Left ventricle myocardium superior (tissue), 1 donor: ENCODE results near the gene SPATS2. TPM values are rescaled to one million over a fixed set of nuclear protein-coding genes. Genes with fewer than 3 reads are reported as not detected.

Experiments
- ATAC-seq: fragments of 200-7000 bp; cut with Tn5 transposase; one replicate; pipeline ENCODE4 v1.9.1; 2020; ENCODE audit warnings: mild to moderate bottlenecking, moderate library complexity
- DNase-seq: peaks from one replicate; pipeline ENCODE4 v3.0.0-alpha.2; 2020
- intact Hi-C: fragments of 100-400 bp; cut with micrococcal nuclease; formaldehyde crosslinking; loops from one replicate; pipeline ENCODE4 v1.11.0; 2022
- total RNA-seq: library from RNA; stranded (reverse); fragmentation: NEBNext Ultra II Directional; extraction: Animal tissue kit (Norgen Biotek cat#: 25700); gene quantifications from one replicate; pipeline ENCODE4 v1.2.1, GENCODE V29; 2021
- donor health status: DM: no; HTN: yes; CAD: no; lungs with severe emphysema.

SPATS2 gene
- total RNA-seq, 1 donor from 2014 or later = 5.7 TPM

DNA sequence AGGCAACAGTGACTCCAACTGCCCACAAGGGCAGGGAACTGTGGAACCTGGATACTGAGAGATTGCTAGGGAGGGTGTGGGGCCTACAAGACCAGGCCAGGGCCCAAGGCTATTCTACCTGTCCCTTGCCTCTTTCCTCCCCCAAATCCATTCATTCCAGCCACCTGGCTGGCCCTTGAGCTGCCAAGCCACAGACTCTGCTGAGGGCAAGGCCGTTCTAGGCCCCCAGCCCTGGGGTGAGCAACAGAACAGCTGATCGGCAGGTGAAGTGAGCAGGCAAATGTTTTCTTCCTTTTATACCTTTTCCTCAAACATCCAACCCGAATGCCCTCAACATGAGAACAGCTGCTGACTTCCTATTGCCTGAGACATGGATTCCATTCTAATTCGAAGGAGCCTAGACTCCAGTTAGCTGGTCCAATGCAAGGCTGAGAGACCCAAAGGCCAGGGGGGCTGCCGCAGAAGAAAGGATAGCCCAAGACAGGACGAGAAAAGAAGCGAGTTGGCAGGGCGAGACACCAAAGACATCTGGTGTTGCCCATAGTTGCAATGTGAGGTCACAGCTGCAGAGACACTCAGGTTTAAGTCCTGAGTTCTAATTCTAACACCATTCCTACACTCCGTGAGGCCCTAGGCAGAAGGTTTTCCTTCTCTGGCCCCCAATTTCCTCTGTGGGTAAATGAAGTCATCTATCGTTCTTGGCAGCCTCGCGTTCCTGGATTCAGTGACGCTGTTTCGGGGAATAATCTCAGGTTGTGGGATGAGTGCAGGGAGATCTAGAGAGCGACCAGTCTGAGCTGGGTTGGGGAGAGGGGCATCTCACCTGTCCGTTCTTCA is 31.9 kb upstream of the SPATS2 start:
- DNase-seq (no peak), ATAC-seq (no peak)
- intact Hi-C loops = no loop called here

DNA sequence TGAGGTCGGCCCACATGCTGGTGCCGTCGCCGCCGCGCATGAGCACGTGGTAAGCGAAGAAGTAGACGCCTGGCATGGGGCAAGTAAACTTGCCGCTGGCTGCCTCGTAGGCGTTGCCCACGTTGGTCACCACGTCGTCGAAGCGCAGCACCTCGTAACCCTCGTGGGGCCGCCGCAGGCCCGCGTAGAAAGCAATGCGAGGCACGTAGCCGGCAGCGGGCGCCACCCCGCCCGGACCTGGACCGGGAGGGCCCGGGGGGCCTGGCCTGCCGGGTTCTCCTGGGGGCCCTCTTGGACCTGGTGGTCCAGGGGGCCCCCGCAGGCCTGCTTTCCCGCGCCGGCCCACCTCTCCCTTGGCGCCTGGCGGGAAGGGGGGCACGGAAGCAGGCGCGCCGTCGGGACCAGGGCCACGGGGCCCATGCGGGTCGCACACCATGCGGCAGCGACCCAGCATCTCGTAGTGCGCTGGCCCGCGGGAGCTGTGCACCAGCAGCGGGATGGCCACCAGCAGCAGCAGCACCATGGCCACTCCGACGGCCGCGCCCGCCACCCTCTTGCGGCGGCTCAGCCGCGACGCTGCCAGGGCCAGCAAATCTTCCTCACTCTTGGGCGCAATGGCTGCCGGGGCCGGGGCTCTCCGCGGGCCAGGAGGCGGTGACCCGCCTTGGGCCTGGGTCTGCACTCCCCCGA is 31.2 kb upstream of the SPATS2 start:
- ATAC-seq = no peak
- DNase-seq = no peak
- intact Hi-C loops = no loop called here

DNA sequence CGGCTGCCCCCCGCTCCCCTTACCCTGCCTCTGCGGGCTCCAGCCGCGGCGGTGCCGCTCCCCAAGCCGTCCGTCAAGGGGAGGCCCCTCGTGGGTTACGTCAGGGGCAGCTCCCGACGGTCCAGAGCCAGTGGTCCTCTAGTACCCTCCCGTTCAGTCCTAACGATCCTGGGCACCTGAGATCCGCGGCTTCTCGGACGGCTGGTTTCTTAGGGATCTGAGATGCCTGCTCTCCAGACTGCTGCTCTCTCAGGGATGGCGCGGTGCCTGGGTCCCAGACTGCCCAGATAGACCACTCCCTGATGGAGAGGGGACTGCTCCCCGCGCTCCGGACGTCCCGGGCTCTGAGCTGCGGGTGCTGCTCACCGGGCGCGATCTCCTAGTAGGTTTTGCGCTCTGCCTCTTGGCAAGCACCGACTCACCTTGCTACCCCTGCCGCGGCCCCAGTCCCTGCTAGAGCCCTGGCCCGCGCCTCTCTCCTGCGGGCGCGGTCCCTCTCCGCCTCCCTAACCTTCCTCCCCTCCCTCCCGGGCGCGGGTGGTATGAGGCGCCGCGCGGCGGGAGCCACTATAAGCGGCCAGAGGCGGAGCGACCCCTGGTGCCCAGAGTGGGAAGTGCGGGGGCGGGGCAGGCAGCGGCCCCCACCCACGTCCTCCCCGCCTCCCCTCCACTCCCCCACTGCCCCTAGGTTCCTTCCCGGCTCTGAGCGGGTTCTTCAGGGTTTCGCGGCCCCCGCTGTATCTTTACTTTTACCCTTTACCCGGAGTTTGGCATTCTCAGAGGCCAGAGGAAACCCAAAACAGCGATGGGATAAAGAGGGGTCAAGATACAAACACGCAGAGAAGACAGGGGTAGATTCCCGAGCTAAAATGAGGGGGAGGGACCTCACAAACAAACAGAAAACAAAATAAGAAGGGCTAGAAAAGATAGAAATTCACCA is 30.3 kb upstream of the SPATS2 start, which contains the start of gene C1QL4:
C1QL4 (minus strand) TSS at position 544 of the 940 bp plus-strand sequence. CDS start 711 bp downstream, outside the sequence.
- intact Hi-C loops = no loop called here
- ATAC-seq (peak; percentile 90), DNase-seq (peak; percentile 90)

DNA sequence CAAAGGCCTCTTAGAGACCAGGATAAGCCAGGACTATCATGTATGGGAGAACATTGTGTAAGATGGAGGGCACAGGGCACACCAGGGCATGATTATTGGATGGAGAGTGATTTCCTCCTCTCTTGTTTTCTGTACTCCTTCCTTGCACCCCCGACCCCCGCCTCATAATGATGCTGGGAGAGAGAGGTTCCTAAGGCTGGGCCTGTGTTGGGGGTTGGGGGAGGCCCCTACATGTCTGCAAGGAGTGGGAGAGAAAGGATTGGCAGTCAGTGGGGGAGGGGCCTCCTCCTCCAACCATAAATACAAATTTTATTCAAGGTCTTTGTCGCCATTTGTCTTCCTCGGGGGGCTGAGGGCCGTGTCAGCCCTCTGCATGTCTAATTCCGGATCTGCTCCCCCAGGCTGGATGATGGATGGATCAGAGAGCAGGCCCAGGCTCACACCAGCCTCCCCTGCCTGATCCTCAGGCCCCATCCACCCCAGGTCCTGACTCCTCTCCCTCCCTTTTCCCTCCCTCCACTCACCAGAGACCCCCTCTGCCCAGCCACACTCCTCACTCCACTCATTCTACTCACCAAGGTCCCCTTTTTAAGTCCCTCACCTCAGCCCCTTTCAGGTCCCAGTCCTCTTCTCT is 28.3 kb upstream of the SPATS2 start:
- intact Hi-C loops = no loop called here
- DNase-seq = no peak
- ATAC-seq = no peak

DNA sequence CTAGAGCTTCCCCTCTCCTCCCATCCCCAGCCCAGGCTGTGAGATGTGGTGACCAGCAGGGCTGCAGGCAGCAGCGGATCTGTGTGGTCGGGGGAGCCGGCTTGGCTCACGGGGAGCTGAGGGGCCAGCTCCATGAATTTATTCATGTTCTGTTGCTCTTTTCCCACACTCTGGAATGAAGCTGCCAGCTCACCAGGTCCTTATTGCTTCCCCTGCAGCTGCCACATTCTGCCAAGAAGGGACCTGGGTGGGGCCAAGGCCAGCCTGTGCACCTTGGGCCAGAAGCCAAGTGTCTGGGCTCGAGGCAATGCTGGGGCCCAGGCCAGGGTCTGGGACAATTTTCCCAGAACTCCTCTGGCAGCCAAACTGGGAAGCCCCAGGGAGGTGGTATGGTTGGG is 27.8 kb upstream of the SPATS2 start:
- intact Hi-C loops = no loop called here
- no peak for ATAC-seq
- DNase-seq = no peak

DNA sequence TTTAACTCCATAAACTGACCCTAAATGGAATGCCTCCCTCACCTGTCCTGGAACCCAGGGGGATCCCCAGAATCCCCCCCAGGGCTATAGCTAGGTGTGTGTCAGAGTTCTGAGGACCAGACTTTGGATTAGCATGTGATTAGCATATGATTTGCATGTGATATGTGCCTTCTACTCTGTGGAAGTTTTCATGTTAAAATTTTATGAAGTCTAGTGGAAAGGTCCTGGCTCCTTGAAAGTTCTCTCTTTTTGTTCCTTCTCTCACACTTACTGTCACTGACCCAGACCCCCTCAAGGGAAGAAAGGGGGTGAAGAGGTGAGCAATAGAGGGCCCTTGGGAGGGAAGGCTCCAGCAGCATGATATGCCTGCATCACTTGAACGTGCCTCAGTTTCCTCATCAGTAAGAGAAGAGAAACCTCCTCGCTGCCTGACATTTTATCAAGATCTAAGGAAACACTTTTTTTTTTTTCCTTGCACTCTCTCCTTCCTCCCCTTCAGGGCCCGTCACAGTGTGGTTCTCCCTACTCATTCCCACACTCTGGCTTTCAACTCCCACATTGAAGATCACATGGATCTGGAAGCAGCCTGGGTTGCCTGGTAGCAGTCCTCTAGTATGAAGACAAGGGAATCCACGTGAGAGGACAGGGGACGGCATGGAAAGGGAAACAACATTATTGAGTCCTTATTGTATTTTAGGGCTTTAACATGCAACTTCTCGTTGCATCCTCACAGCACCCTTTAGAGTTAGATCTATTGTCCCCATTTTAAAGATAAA is 27.0 kb upstream of the SPATS2 start:
- intact Hi-C loops = no loop called here
- DNase-seq = no peak
- no peak for ATAC-seq

DNA sequence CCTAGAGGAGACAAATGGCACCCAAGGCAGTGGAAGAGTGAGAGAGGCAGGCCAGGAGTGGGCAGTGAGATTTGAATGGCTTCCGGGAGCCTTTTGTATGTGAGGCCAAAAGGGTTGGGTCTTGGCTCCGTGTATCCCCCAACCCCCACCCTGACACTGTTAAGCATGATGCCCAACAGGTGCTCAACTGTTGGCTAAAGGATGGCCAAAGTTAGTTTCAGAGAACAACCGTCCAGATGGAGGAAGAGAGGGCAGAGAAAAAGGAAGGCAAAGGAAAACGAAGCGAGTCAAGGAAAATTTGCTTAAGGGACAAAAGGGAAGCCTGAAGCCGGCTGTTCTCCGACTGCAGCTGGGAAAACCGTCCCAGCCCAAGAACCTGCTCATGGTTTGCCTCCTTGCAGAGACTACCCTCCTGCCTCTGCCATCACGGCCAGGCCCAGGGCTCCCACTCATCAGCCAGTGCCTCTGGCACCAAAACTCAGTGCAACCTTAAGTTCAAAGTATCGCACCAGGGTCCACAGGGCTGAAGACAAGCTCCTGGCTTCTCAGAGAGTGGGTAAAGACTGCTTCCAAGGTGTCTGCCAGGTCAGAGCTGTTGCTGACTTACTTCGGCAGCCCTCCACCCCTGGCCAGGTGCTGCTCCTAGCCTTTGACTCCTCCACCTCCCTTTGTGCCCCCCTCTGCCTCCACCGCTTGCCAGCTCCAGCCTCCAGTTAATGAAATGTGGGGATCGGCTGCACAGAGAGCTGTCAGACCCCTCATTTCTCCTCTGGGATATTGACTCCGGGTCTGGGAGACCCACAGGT is 26.1 kb upstream of the SPATS2 start:
- no peak for ATAC-seq
- intact Hi-C loops = no loop called here
- DNase-seq = no peak

DNA sequence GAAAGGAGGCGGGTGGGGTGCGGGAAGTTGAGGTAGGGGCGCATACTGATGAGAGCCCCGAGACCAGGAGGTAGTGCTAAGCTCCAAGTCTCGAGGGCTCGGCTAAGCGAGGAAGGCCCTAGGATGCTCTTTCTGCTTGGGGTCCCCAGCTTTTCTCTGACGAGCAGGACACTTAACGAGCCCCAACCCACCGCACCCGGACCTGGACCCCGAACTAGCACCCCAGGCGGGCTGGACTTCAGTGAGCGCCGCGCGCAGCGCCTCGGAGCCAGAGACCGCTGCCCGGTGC is 25.5 kb upstream of the SPATS2 start:
- ATAC-seq = no peak
- intact Hi-C loops = no loop called here
- DNase-seq = no peak

DNA sequence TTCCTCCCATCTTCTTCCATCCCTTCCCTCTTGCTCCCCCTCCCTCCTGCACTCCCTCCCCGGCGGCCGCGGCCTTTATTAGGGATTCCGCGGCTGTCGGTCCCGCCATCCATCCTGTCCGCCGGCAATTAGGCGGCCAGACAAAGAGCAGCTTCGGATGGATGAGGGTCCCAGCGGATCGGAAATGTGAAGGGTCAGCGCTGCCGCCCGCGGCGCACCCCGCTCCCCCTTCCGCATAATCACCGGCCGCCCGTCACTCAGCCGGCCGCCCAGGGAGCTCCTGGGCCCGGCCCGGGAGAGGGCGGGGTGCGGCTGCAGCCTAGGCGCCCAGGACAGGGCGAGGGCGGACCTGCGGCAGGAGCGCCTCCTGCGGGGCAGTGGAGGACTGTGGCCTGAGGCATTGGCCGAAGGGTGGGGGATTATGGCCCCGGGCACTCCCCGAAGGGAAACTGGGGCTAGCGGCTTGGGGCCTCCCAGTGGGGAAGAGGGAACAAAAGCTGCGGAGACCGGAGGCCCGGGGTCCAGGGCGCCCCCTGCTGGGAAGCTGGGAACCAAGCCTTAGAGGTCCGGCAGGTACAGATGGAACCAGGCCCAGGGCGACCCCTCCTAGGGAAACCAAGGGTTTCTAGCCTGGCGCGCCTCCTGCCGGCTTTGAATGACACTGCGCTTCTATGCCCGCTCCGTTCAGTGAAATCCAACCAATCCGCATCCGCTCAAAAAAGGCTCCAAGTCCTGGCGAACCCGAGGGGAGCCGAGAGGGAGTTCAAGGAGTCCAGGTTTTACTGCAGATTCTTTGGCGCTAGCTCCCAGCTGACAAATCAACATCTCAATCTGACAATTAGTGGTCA is 25.0 kb upstream of the SPATS2 start:
- peak; percentile 63 for ATAC-seq
- intact Hi-C loops = no loop called here
- peak; percentile 81 for DNase-seq

DNA sequence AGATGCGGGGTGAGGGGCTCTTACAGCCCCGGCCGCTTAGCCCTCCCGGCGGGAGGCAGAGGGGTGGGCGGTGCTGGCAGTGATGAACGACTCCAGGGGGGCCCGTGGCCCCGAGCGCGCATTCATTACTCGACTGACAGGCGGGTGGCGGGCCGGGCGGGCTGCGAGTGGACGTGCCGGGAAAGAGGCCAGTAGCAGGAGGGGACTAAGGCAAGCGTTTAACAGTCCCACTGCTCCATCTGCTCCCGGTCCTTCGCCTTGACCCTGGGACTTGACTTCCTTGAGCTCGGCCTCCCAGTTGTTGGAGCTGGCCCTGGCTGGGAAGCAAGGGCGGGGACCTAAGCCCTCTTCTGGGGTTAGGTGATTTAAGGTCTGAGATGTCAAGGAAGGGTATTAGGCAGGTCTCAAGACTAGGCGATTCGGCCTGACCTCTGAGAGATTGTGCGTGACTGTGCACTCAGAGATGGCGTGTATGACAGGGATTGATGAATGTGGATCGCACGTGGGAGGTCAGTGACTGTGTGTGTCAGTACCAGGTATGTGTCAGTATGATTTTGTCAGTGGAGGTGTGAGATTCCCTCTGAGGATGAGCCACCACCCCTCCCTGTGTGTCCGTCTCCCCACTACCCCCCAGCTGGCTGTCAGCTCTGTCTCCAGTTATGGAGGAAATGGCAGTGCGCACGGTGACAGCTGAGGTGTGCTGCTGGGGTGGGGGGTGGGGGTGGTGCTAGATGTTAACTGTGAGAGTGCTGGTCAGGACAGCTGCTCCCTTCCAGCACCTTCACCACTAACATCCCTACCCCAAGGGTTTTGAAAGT is 24.1 kb upstream of the SPATS2 start:
- DNase-seq (no peak), ATAC-seq (peak; percentile 2)
- intact Hi-C loops = no loop called here

DNA sequence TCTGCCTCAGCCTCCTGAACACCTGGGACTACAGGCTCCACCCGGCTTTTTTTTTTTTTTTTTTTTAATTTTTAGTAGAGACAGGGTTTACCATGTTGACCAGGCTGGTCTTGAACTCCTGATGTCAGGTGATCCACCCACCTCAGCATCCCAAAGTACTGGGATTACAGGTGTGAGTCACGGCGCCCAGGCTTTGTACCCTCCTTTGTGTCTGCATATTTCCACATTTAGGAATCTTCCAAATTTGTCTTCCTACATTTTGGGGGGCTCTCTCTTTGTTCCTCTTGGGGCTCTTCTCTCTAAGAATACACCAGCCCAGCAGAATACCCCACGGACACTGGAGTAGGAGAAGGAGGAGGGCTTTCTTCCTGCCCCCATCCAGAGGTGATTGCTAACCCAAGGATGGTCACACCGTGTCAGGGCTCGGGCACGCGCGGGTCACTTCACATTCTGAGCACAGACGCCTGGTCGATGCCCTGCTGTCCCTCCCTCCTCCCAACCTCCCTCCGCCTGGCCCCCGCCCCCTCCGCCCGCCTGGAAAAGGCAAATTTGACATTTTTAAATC is 22.7 kb upstream of the SPATS2 start:
- DNase-seq (no peak), ATAC-seq (no peak)
- intact Hi-C loops = no loop called here

DNA sequence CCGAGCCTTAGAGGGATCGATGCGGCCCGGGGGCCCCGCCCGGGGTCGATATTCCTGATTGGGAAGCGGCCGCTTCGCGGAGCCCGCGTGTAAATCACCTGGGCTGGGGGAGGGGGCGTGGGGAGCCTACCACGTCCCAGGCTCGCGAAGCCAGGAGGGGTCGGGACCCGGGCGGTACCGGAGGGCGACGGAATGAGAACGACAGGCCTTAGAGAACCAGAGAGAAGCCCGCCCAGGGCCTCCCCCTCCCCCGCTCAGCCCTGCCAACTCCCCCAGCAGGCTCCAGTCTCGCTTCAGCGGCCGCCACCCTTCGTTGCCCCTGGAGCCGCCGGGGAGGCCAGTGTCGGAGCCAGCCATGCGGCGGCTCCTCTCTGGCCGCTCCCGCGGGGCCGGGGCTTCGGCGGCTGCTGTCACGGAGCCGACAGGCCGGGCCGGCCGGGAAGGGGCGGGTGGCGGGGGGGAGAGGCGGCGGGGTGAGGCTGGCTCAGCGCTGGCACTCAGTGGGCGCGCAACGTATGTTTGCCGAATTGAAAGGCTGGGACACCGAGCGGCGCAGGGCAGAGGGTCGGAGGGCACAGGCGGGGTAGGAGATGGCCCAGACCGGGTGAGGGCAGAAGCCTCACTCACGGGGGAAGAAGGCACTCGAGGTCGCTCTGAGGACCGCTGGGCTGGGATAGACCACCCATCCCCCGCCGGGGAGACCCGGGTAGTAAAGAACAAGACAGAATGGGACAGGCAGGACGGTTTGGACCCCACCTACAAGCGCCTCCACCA is 22.0 kb upstream of the SPATS2 start:
- ATAC-seq (peak; percentile 4), DNase-seq (no peak)
- intact Hi-C loops = no loop called here

DNA sequence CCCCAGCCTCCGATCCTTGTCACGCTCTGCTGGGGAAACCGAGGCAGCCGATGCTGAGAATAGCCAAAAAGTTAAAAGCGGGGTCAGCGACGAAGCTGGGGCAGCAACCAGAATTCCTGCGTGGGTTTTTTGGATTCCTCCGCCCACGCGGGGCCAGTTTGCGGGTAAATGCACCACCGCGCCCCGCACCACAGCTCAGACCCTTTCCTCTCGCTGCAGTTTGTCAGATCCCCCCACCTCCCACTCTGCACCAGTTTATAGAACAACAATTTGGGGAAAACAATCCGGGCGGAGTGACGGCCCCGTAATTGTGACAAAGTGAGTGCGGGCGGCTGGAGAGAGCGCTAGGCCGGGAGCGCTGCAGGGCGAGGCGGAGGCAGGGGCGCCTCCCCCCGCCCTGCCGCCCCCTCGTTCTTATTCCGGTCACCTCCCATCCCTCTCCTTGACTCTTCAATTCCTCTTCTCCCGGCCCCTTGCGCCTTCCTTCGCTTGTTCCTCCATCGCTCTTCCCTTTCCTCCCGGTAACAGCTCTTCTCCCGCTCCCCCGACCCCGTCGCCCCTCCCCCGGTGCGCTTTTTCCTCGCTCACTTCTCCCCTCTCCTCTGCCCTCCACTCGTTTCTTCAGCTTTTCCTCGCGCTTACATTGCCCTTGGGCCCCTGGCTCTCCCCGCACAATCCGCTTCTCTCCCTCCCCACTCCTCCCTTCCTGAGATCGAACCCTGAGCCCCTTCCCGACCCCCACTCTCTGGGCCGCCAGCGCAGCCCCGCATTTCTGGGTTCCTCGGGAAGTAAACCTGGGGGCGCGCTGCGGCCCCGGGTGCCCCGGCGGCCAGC is 21.2 kb upstream of the SPATS2 start:
- DNase-seq (no peak), ATAC-seq (no peak)
- intact Hi-C loops = no loop called here

DNA sequence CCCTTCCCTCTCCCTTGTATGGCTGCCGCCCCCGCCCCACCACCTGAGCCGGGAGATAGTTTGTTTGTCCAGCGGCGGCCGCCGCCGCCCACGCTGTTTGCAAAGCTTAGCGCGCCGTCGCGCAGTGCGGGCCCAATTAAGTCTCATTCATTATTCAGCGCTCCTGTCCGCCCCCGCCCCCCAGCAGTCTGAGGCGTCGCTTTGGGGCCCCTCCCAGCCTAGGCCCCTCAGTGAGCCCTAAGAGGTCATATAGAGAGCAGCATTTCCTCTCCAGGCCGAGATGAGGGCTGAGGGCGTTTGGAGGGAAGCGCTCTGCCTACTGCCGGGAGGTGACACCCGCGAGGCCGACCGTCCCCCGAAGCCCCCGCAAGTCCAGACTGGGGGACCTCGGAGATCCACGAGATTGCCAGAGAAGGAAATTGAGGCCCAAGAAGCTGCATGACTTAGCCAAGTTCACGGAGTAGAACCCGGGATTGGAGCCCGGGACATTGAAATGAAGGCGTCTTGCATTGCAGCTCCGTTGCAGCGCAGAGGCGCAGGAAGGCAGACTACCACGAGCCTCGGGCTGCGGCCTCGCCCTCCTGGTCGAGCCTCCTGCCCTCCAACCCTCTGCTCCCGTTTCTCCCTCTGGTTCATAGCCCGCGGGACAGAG is 20.5 kb upstream of the SPATS2 start, which contains the start of gene DNAJC22:
DNAJC22 (plus strand) TSS at position 230 of the 652 bp plus-strand sequence. CDS start 1,985 bp downstream, outside the sequence.
- DNase-seq (no peak), ATAC-seq (peak; percentile 4)
- intact Hi-C loops = no loop called here
